Calu3 (cell line): ENCODE data around the gene TMEM52. TPM values are rescaled to one million over a fixed set of nuclear protein-coding genes. Genes with fewer than 3 reads are reported as not detected.

ENCODE experiments used
- BruUV-seq: library from RNA; stranded (reverse); fragments of 400-500 nt; replicated peaks from 2 replicates; lab custom pipeline; 2021; lab: Mats Ljungman, UMichigan
- CTCF ChIA-PET: fragments of 300-600 bp; sonication (Branson Sonifier 250); formaldehyde crosslinking; loops from one replicate; lab custom pipeline; 2022; ENCODE audit warnings: antibody characterized with exemption; lab: Charles Lee
- DNase-seq: peaks from one replicate; pipeline ENCODE4 v3.0.0; 2022
- H3K27ac Mint-ChIP-seq: one replicate; pipeline ENCODE4 v1.8.0; 2022; ENCODE audit warnings: mixed read lengths; ENCODE audit not compliant: unreplicated experiment
- H3K27me3 Mint-ChIP-seq: one replicate; pipeline ENCODE4 v1.8.0; 2022; ENCODE audit warnings: mixed read lengths; ENCODE audit not compliant: unreplicated experiment
- H3K36me3 Mint-ChIP-seq: one replicate; pipeline ENCODE4 v1.8.0; 2022; ENCODE audit warnings: mild to moderate bottlenecking, moderate library complexity, mixed read lengths; ENCODE audit not compliant: insufficient read depth, unreplicated experiment
- H3K4me1 Mint-ChIP-seq: one replicate; pipeline ENCODE4 v1.8.0; 2022; ENCODE audit warnings: mild to moderate bottlenecking, low read depth, mixed read lengths; ENCODE audit not compliant: unreplicated experiment
- H3K4me3 Mint-ChIP-seq: one replicate; pipeline ENCODE4 v1.8.0; 2022; ENCODE audit warnings: mild to moderate bottlenecking, low read depth, moderate library complexity, mixed read lengths; ENCODE audit not compliant: unreplicated experiment
- H3K9me3 Mint-ChIP-seq: one replicate; pipeline ENCODE4 v1.8.0; 2022; ENCODE audit warnings: low read depth, mixed read lengths; ENCODE audit not compliant: unreplicated experiment
- CTCF ChIP-seq: fragments of 200-600 bp; IDR thresholded peaks from one replicate; pipeline ENCODE4 v1.8.0; 2022; ENCODE audit warnings: antibody characterized with exemption; ENCODE audit not compliant: unreplicated experiment
- intact Hi-C: fragments of 100-400 bp; cut with micrococcal nuclease; formaldehyde crosslinking; loops from one replicate; pipeline ENCODE4 v1.10.0; 2022; ENCODE audit not compliant: unreplicated experiment
- total RNA-seq: library from RNA; stranded (reverse); gene quantifications from 2 replicates; pipeline ENCODE4 v1.2.3, GENCODE V29; 2022

Gene TMEM52
- total RNA-seq, 1 experiment from 2014 or later, result 1.1 TPM

- peaks cover 39% of the 10 kb centered on the region for H3K4me1 Mint-ChIP-seq
- no peak overlapping the region for H3K27ac Mint-ChIP-seq
- H3K4me3 Mint-ChIP-seq, result no peak overlapping the region
- intact Hi-C loops, result no loop called here
- DNase-seq, result no peak
- H3K27me3 Mint-ChIP-seq, result no peaks in the 10 kb centered on the region
- peaks cover 41% of the 10 kb centered on the region for H3K36me3 Mint-ChIP-seq
- no peak for TF ChIP-seq CTCF
- H3K9me3 Mint-ChIP-seq, result no peaks in the 10 kb centered on the region
- BruUV-seq, result no TSS peak
- CTCF ChIA-PET, result no interaction called here
These were observed 43.1 kb downstream of the TMEM52 start for GRCh38 chr1:1875932-1876331.

GRCh38 chr1:1874901-1875300 is 44.2 kb downstream of the TMEM52 start:
- no peak for DNase-seq
- Mint-ChIP-seq H3K36me3 (peaks cover 41% of the 10 kb centered on the region), H3K27ac (no peak overlapping the region), H3K4me3 (no peak overlapping the region), H3K27me3 (no peaks in the 10 kb centered on the region), H3K9me3 (no peaks in the 10 kb centered on the region), H3K4me1 (peaks cover 42% of the 10 kb centered on the region)
- intact Hi-C loops, result no loop called here
- CTCF ChIA-PET, result no interaction called here
- BruUV-seq, result no TSS peak
- TF ChIP-seq CTCF, result no peak

- intact Hi-C loops, result no loop called here
- CTCF ChIA-PET, result no interaction called here
- DNase-seq, result no peak
- H3K27me3 Mint-ChIP-seq, result no peaks in the 10 kb centered on the region
- TF ChIP-seq CTCF, result no peak
- no peak overlapping the region for H3K27ac Mint-ChIP-seq
- peaks cover 32% of the 10 kb centered on the region for H3K4me1 Mint-ChIP-seq
- no peak overlapping the region for H3K4me3 Mint-ChIP-seq
- BruUV-seq, result no TSS peak
- H3K36me3 Mint-ChIP-seq, result peaks cover 32% of the 10 kb centered on the region
- no peaks in the 10 kb centered on the region for H3K9me3 Mint-ChIP-seq
These were observed 45.9 kb downstream of the TMEM52 start for GRCh38 chr1:1873186-1873585.

DNA sequence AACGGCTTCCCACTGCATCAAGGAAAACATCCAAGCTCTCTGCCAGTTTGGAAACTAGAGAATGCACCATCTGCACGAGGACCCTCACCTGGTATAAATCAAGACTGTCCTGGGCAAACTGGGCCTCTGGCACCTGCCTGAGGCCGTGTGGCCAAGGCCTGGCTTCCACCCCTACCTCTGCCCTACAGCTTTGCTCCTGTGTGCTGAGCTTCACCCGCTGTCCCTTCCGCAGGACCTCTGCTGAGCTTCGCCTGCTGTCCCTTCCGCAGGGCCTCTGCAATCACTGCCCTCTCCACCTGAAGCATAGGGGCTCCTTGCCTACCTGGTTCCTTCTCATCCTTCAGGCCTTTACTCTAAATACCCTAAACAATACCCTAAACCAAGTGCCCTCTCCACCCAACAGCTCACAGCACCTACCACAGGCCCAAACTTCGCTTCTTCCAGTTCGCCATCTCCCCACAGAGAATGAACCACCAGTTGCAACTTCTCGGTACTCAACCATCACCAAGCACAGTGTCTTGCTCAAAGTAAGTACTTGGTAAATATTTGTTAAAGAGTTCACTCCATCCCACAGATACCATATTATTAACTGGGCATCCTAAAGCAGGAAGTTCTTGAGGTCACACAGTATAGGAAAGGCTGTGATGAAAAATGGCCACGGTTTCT is 46.6 kb downstream of the TMEM52 start:
- no TSS peak for BruUV-seq
- CTCF ChIA-PET, result no interaction called here
- peaks cover 32% of the 10 kb centered on the region for H3K4me1 Mint-ChIP-seq
- no peak for TF ChIP-seq CTCF
- no peak overlapping the region for H3K27ac Mint-ChIP-seq
- intact Hi-C loops, result no loop called here
- no peaks in the 10 kb centered on the region for H3K9me3 Mint-ChIP-seq
- H3K36me3 Mint-ChIP-seq, result peaks cover 32% of the 10 kb centered on the region
- H3K4me3 Mint-ChIP-seq, result no peak overlapping the region
- no peak for DNase-seq
- no peaks in the 10 kb centered on the region for H3K27me3 Mint-ChIP-seq
